ENCODE measurements around the gene OR11G2.
"Not testable (repeated sequence)": the region's sequence is repeated elsewhere in the genome, so short reads cannot be mapped to it uniquely, and the experiment has no call there.

The OR11G2 gene

GRCh38 chr14:20223410-20223809 lies 32.7 kb downstream of the OR11G2 start, which contains the start of gene OR11H6:
OR11H6 (plus strand) TSS chr14:20223710; CDS start chr14:20223710, 0 bp downstream.
- Histone ChIP-seq H2BK15ac (ENCODE audit: low read depth, poor library complexity, severe bottlenecking) (no peak within 1 kb of the TSS), H3K4ac (ENCODE audit: low read depth in 1 of 2, low read length in 2 of 2) (no peak within 1 kb of the TSS), H2BK120ac (ENCODE audit: low read depth, low read length) (no peak within 1 kb of the TSS), H3K27me3 (ENCODE audit: control insufficient read depth in 1 of 2, insufficient read depth in 1 of 2, low read length in 2 of 2) (no peaks in the 10 kb centered on the region), H3K9me3 (ENCODE audit: control insufficient read depth, low read length) (peaks cover 7% of the 10 kb centered on the region), H3K4me2 (ENCODE audit: low read length, poor library complexity, severe bottlenecking) (no peak within 1 kb of the TSS), H3K36me3 (ENCODE audit: control insufficient read depth in 1 of 2, insufficient read depth in 2 of 2, low read depth in 1 of 2, low read length in 2 of 2) (no peaks in the 10 kb centered on the region), H3K14ac (ENCODE audit: low read length in 2 of 2) (no peak within 1 kb of the TSS), H3K23ac (ENCODE audit: low read length in 2 of 2) (no peak within 1 kb of the TSS), H2BK5ac (ENCODE audit: low read depth, low read length, poor library complexity, severe bottlenecking) (no peak within 1 kb of the TSS), H2BK12ac (ENCODE audit: low read length in 2 of 2) (no peak within 1 kb of the TSS), H3K79me1 (replicated peaks; ENCODE audit: low read length, poor library complexity, severe bottlenecking) (no peaks in the 10 kb centered on the region), H3K4me1 (ENCODE audit: control insufficient read depth, insufficient read depth, low read depth, low read length) (no peaks in the 10 kb centered on the region), H3K4me3 (ENCODE audit: insufficient read depth in 1 of 2, low read depth in 1 of 2, low read length in 2 of 2) (no peak within 1 kb of the TSS), H4K8ac (ENCODE audit: low read length) (no peak within 1 kb of the TSS), H3K27ac (ENCODE audit: low read length, poor library complexity, severe bottlenecking) (no peak within 1 kb of the TSS), H3K18ac (ENCODE audit: low read depth in 1 of 2, low read length in 2 of 2) (no peak within 1 kb of the TSS), H4K91ac (ENCODE audit: low read length) (no peak within 1 kb of the TSS), H2AK5ac (ENCODE audit: low read length, severe bottlenecking) (no peak within 1 kb of the TSS), H3K9ac (ENCODE audit: low read length) (no peak within 1 kb of the TSS), H2AFZ (ENCODE audit: low read depth, low read length) (no peak within 1 kb of the TSS)
- WGBS = no CpG with 5 or more reads among the region's 2 CpGs
- no peak for DNase-seq

GRCh38 chr14:20228681-20229080 lies 38.0 kb downstream of the OR11G2 start, which contains the start of gene OR11H7:
OR11H7 (plus strand) TSS chr14:20228981.
- no peak within 1 kb of the TSS for H2BK5ac ChIP-seq (ENCODE audit: low read depth, low read length, poor library complexity, severe bottlenecking)
- no peak within 1 kb of the TSS for H3K14ac ChIP-seq (ENCODE audit: low read length in 2 of 2)
- H3K4ac ChIP-seq (ENCODE audit: low read depth in 1 of 2, low read length in 2 of 2) = no peak within 1 kb of the TSS
- no peak within 1 kb of the TSS for H3K4me3 ChIP-seq (ENCODE audit: insufficient read depth in 1 of 2, low read depth in 1 of 2, low read length in 2 of 2)
- no peak for DNase-seq
- no peak within 1 kb of the TSS for H3K27ac ChIP-seq (ENCODE audit: low read length, poor library complexity, severe bottlenecking)
- no peak within 1 kb of the TSS for H2BK120ac ChIP-seq (ENCODE audit: low read depth, low read length)
- no peak within 1 kb of the TSS for H4K8ac ChIP-seq (ENCODE audit: low read length)
- H3K4me2 ChIP-seq (ENCODE audit: low read length, poor library complexity, severe bottlenecking) = no peak within 1 kb of the TSS
- H3K23ac ChIP-seq (ENCODE audit: low read length in 2 of 2) = no peak within 1 kb of the TSS
- H3K18ac ChIP-seq (ENCODE audit: low read depth in 1 of 2, low read length in 2 of 2) = no peak within 1 kb of the TSS
- no peak within 1 kb of the TSS for H2BK15ac ChIP-seq (ENCODE audit: low read depth, poor library complexity, severe bottlenecking)
- no peak within 1 kb of the TSS for H2AK5ac ChIP-seq (ENCODE audit: low read length, severe bottlenecking)
- no peaks in the 10 kb centered on the region for H3K36me3 ChIP-seq (ENCODE audit: control insufficient read depth in 1 of 2, insufficient read depth in 2 of 2, low read depth in 1 of 2, low read length in 2 of 2)
- no peak within 1 kb of the TSS for H4K91ac ChIP-seq (ENCODE audit: low read length)
- H3K4me1 ChIP-seq (ENCODE audit: control insufficient read depth, insufficient read depth, low read depth, low read length) = no peaks in the 10 kb centered on the region
- H3K9ac ChIP-seq (ENCODE audit: low read length) = no peak within 1 kb of the TSS
- no peaks in the 10 kb centered on the region for H3K79me1 ChIP-seq (replicated peaks; ENCODE audit: low read length, poor library complexity, severe bottlenecking)
- H3K9me3 ChIP-seq (ENCODE audit: control insufficient read depth, low read length) = peaks cover 15% of the 10 kb centered on the region
- no peaks in the 10 kb centered on the region for H3K27me3 ChIP-seq (ENCODE audit: control insufficient read depth in 1 of 2, insufficient read depth in 1 of 2, low read length in 2 of 2)
- H2AFZ ChIP-seq (ENCODE audit: low read depth, low read length) = no peak within 1 kb of the TSS
- H2BK12ac ChIP-seq (ENCODE audit: low read length in 2 of 2) = no peak within 1 kb of the TSS
- no CpG with 5 or more reads among the region's 1 CpG for WGBS

GRCh38 chr14:20235415-20235814 lies 44.7 kb downstream of the OR11G2 start:
- H3K4me1 ChIP-seq (ENCODE audit: control insufficient read depth, insufficient read depth, low read depth, low read length); H2BK120ac ChIP-seq (ENCODE audit: low read depth, low read length); H3K4me2 ChIP-seq (ENCODE audit: low read length, poor library complexity, severe bottlenecking); H3K4me3 ChIP-seq (ENCODE audit: insufficient read depth in 1 of 2, low read depth in 1 of 2, low read length in 2 of 2); H2AK5ac ChIP-seq (ENCODE audit: low read length, severe bottlenecking); H2BK15ac ChIP-seq (ENCODE audit: low read depth, poor library complexity, severe bottlenecking); H4K8ac ChIP-seq (ENCODE audit: low read length); H3K27me3 ChIP-seq (ENCODE audit: control insufficient read depth in 1 of 2, insufficient read depth in 1 of 2, low read length in 2 of 2); H3K27ac ChIP-seq (ENCODE audit: low read length, poor library complexity, severe bottlenecking); H3K4ac ChIP-seq (ENCODE audit: low read depth in 1 of 2, low read length in 2 of 2); H3K23ac ChIP-seq (ENCODE audit: low read length in 2 of 2); DNase-seq; H2BK5ac ChIP-seq (ENCODE audit: low read depth, low read length, poor library complexity, severe bottlenecking); H4K91ac ChIP-seq (ENCODE audit: low read length); H3K18ac ChIP-seq (ENCODE audit: low read depth in 1 of 2, low read length in 2 of 2); H2AFZ ChIP-seq (ENCODE audit: low read depth, low read length); H3K79me1 ChIP-seq (replicated peaks; ENCODE audit: low read length, poor library complexity, severe bottlenecking); H2BK12ac ChIP-seq (ENCODE audit: low read length in 2 of 2); H3K9me3 ChIP-seq (ENCODE audit: control insufficient read depth, low read length); H3K14ac ChIP-seq (ENCODE audit: low read length in 2 of 2); H3K9ac ChIP-seq (ENCODE audit: low read length); H3K36me3 ChIP-seq (ENCODE audit: control insufficient read depth in 1 of 2, insufficient read depth in 2 of 2, low read depth in 1 of 2, low read length in 2 of 2): not testable (repeated sequence)
- 75% methylated on average over 1 of the region's 4 CpGs for WGBS

GRCh38 chr14:20247646-20248246 lies 57.0 kb downstream of the OR11G2 start:
- H4K8ac ChIP-seq (ENCODE audit: low read length) = no peak overlapping the region
- H3K27ac ChIP-seq (ENCODE audit: low read length, poor library complexity, severe bottlenecking) = no peak overlapping the region
- H2AK5ac ChIP-seq (ENCODE audit: low read length, severe bottlenecking) = no peak overlapping the region
- H2BK5ac ChIP-seq (ENCODE audit: low read depth, low read length, poor library complexity, severe bottlenecking) = no peak overlapping the region
- H3K4me1 ChIP-seq (ENCODE audit: control insufficient read depth, insufficient read depth, low read depth, low read length) = no peaks in the 10 kb centered on the region
- no peak overlapping the region for H3K14ac ChIP-seq (ENCODE audit: low read length in 2 of 2)
- no peak for DNase-seq
- no peak overlapping the region for H3K4me2 ChIP-seq (ENCODE audit: low read length, poor library complexity, severe bottlenecking)
- no peaks in the 10 kb centered on the region for H3K27me3 ChIP-seq (ENCODE audit: control insufficient read depth in 1 of 2, insufficient read depth in 1 of 2, low read length in 2 of 2)
- no peak overlapping the region for H3K23ac ChIP-seq (ENCODE audit: low read length in 2 of 2)
- no peak overlapping the region for H2BK12ac ChIP-seq (ENCODE audit: low read length in 2 of 2)
- H3K9me3 ChIP-seq (ENCODE audit: control insufficient read depth, low read length) = peaks cover 6% of the 10 kb centered on the region
- H2AFZ ChIP-seq (ENCODE audit: low read depth, low read length) = no peak overlapping the region
- H3K9ac ChIP-seq (ENCODE audit: low read length) = no peak overlapping the region
- H2BK15ac ChIP-seq (ENCODE audit: low read depth, poor library complexity, severe bottlenecking) = no peak overlapping the region
- no peak overlapping the region for H4K91ac ChIP-seq (ENCODE audit: low read length)
- no peak overlapping the region for H3K4ac ChIP-seq (ENCODE audit: low read depth in 1 of 2, low read length in 2 of 2)
- H3K4me3 ChIP-seq (ENCODE audit: insufficient read depth in 1 of 2, low read depth in 1 of 2, low read length in 2 of 2) = no peak overlapping the region
- H3K36me3 ChIP-seq (ENCODE audit: control insufficient read depth in 1 of 2, insufficient read depth in 2 of 2, low read depth in 1 of 2, low read length in 2 of 2) = no peaks in the 10 kb centered on the region
- WGBS = 80% methylated on average over 1 of the region's 3 CpGs
- no peak overlapping the region for H3K18ac ChIP-seq (ENCODE audit: low read depth in 1 of 2, low read length in 2 of 2)
- H2BK120ac ChIP-seq (ENCODE audit: low read depth, low read length) = no peak overlapping the region
- H3K79me1 ChIP-seq (replicated peaks; ENCODE audit: low read length, poor library complexity, severe bottlenecking) = no peaks in the 10 kb centered on the region
